Fibroblast of lung (primary cell): ENCODE data around the gene ARMC6. TPM values are rescaled to one million over a fixed set of nuclear protein-coding genes. Genes with fewer than 3 reads are reported as not detected.

Experiments used
- DNase-seq, 2 donors: peaks; one replicate each; pipeline versions ENCODE4 v3.0.0 to v3.0.0-alpha.2; 2010; ENCODE audit warnings: low read depth in 2 of 2
- H2AFZ ChIP-seq: 2 replicates; pipeline ENCODE4 v1.5.1; 2012; ENCODE audit warnings: low read length, control low read depth, inconsistent platforms
- H3K27ac ChIP-seq: 2 replicates; pipeline ENCODE4 v1.5.1; 2011; ENCODE audit warnings: low read length, control low read depth; ENCODE audit not compliant: insufficient read depth
- H3K27me3 ChIP-seq: 2 replicates; pipeline ENCODE4 v1.5.1; 2011; ENCODE audit warnings: mild to moderate bottlenecking, low read length; ENCODE audit not compliant: control insufficient read depth, insufficient read depth
- H3K36me3 ChIP-seq: 2 replicates; pipeline ENCODE4 v1.5.1; 2011; ENCODE audit warnings: low read length; ENCODE audit not compliant: control insufficient read depth, insufficient read depth
- H3K4me1 ChIP-seq: 2 replicates; pipeline ENCODE4 v1.5.1; 2011; ENCODE audit warnings: low read length; ENCODE audit not compliant: control insufficient read depth, insufficient read depth; ENCODE audit errors: extremely low read depth
- H3K4me2 ChIP-seq: 2 replicates; pipeline ENCODE4 v1.5.1; 2011; ENCODE audit warnings: low read length, control low read depth; ENCODE audit not compliant: insufficient read depth; ENCODE audit errors: extremely low read depth
- H3K4me3 ChIP-seq, 4 experiments: fragments of 200-600 bp in 1 of 4; sonication (generic) in 1 of 4; replicated peaks in 1 of 4; 2 replicates each; pipeline ENCODE4 v1.5.1; 2011 to 2016; ENCODE audit warnings: low read length in 4 of 4, low read depth in 3 of 4, mild to moderate bottlenecking in 3 of 4, control low read depth in 2 of 4, inconsistent platforms in 1 of 4, mixed read lengths in 1 of 4; ENCODE audit not compliant: insufficient read depth in 1 of 4; ENCODE audit errors: control extremely low read depth in 1 of 4
- H3K79me2 ChIP-seq: 2 replicates; pipeline ENCODE4 v1.5.1; 2012; ENCODE audit warnings: mild to moderate bottlenecking, low read length, inconsistent platforms; ENCODE audit not compliant: control insufficient read depth, insufficient read depth
- H3K9ac ChIP-seq: 2 replicates; pipeline ENCODE4 v1.5.1; 2011; ENCODE audit warnings: mild to moderate bottlenecking, low read length, control low read depth; ENCODE audit not compliant: insufficient read depth
- H3K9me3 ChIP-seq: 2 replicates; pipeline ENCODE4 v1.5.1; 2012; ENCODE audit warnings: low read depth, low read length; ENCODE audit not compliant: control insufficient read depth, insufficient read depth
- H4K20me1 ChIP-seq: 2 replicates; pipeline ENCODE4 v1.5.1; 2011; ENCODE audit warnings: low read length; ENCODE audit not compliant: control insufficient read depth, insufficient read depth; ENCODE audit errors: extremely low read depth
- EZH2 ChIP-seq: IDR thresholded peaks from 2 replicates; pipeline ENCODE4 v1.5.1; 2012; ENCODE audit warnings: low read length, control low read depth, mild to moderate bottlenecking; ENCODE audit errors: missing control alignments
- polyA plus RNA-seq, 2 donors: library from polyadenylated mRNA; depleted of rRNA in 1 of 2; stranded (reverse) in 1 of 2; unstranded in 1 of 2; fragments of >200 nt; gene quantifications; 2 replicates each; pipeline ENCODE4 v1.2.1, GENCODE V29; 2011 to 2012; ENCODE audit warnings: missing spikeins in 1 of 2
- total RNA-seq: library from RNA; depleted of rRNA; stranded (reverse); fragments of >200 nt; gene quantifications from 2 replicates; pipeline ENCODE4 v1.2.1, GENCODE V29; 2014
- TF ChIP-seq, protein P1 (sequence below), 2 donors: IDR thresholded peaks in 1 of 2; conservative IDR thresholded peaks in 1 of 2; 1 replicate in 1 of 2; 2 replicates in 1 of 2; pipeline ENCODE4 v1.5.1; 2011 to 2012; ENCODE audit warnings: low read length in 2 of 2, control low read depth in 1 of 2, inconsistent platforms in 1 of 2, low read depth in 1 of 2, mild to moderate bottlenecking in 1 of 2

Gene ARMC6
- total and polyA plus RNA-seq, 2 donors (not counting 1 experiment from before 2014, with no cell fraction given): 14.0 to 35.8 TPM

DNA sequence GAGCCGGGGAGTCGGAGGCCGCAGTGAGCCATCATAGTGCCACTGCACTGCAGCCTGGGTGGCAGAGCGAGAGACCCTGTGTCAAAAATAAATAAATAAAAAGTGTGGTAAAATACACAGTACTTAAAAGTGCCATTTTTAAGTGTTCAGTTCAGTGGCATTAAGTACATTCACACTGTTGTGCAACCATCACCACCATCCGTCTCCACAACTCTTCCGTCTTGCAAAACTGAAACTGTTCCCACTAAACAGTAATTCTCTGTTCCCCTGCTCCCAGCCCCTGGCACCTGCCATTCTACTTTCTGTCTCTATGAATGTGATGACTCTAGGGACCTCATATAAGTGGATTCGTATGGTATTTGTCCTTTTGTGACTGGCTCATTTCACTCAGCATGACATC is 43.7 kb downstream of the ARMC6 start:
- no peak for TF ChIP-seq EZH2
- TF ChIP-seq, protein P1, sequence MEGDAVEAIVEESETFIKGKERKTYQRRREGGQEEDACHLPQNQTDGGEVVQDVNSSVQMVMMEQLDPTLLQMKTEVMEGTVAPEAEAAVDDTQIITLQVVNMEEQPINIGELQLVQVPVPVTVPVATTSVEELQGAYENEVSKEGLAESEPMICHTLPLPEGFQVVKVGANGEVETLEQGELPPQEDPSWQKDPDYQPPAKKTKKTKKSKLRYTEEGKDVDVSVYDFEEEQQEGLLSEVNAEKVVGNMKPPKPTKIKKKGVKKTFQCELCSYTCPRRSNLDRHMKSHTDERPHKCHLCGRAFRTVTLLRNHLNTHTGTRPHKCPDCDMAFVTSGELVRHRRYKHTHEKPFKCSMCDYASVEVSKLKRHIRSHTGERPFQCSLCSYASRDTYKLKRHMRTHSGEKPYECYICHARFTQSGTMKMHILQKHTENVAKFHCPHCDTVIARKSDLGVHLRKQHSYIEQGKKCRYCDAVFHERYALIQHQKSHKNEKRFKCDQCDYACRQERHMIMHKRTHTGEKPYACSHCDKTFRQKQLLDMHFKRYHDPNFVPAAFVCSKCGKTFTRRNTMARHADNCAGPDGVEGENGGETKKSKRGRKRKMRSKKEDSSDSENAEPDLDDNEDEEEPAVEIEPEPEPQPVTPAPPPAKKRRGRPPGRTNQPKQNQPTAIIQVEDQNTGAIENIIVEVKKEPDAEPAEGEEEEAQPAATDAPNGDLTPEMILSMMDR (conservative IDR thresholded peaks at IDR 0.05 in 1 of 2, IDR thresholded peaks at IDR 0.05 in 1 of 2; ENCODE audit: low read depth in 1 of 2, low read length in 2 of 2): no peak
- Histone ChIP-seq H3K27me3 (no peaks in the 10 kb centered on the region), H4K20me1 (no peaks in the 10 kb centered on the region), H2AFZ (no peak overlapping the region), H3K4me2 (no peak overlapping the region), H3K9ac (no peak overlapping the region), H3K36me3 (no peaks in the 10 kb centered on the region), H3K27ac (no peak overlapping the region), H3K4me3 (no peak overlapping the region), H3K9me3 (no peaks in the 10 kb centered on the region), H3K79me2 (no peaks in the 10 kb centered on the region), H3K4me1 (peaks cover 3% of the 10 kb centered on the region)
- DNase-seq: no peak

DNA sequence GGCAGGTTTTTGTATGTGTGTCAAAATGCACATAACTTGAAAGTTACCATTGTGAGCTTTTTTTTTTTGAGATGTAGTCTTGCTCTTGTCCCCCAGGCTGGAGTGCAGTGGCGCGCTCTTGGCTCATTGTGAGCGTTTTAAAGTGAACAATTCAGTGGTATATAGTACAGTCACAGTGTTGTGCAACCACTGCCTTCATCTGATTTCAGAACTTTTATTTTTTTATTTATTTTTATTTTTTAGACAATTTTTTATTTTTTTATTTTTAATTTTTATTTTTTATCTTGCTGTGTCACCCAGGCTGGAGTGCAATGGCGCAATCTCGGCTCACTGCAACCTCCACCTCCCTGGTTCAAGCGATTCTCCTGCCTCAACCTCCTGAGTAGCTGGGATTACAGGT is 45.4 kb downstream of the ARMC6 start:
- H3K27me3 ChIP-seq: no peaks in the 10 kb centered on the region
- H3K36me3 ChIP-seq: no peaks in the 10 kb centered on the region
- no peak overlapping the region for H3K9ac ChIP-seq
- H3K4me3 ChIP-seq: no peak overlapping the region
- no peak for TF ChIP-seq EZH2
- TF ChIP-seq, protein P1 (conservative IDR thresholded peaks at IDR 0.05 in 1 of 2, IDR thresholded peaks at IDR 0.05 in 1 of 2; ENCODE audit: low read depth in 1 of 2, low read length in 2 of 2): no peak
- no peak for DNase-seq
- no peaks in the 10 kb centered on the region for H3K79me2 ChIP-seq
- H3K9me3 ChIP-seq: no peaks in the 10 kb centered on the region
- no peak overlapping the region for H2AFZ ChIP-seq
- H3K4me2 ChIP-seq: no peak overlapping the region
- peaks cover 3% of the 10 kb centered on the region for H3K4me1 ChIP-seq
- no peaks in the 10 kb centered on the region for H4K20me1 ChIP-seq
- no peak overlapping the region for H3K27ac ChIP-seq

DNA sequence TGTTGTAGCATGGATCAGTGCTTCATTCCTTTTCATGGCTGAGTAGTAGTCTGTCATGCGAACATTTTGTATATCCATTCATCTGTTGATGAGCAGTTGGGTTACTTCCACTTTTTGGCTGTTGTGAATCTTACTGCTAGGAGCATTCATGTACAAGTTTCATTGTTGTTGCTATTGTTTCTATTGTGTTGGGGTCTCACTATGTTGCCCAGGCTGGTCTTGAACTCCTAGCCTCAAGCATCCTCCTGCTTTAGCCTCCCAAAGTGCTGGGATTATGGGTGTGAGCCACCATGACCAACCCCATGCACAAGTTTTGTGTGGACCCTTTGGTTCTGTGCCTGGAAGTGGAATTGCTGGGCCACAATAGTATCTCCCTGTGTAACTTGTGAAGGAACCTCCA is 46.2 kb downstream of the ARMC6 start:
- Histone ChIP-seq H3K27ac (no peak overlapping the region), H3K9me3 (no peaks in the 10 kb centered on the region), H3K79me2 (no peaks in the 10 kb centered on the region), H3K4me2 (no peak overlapping the region), H3K4me3 (no peak overlapping the region), H4K20me1 (no peaks in the 10 kb centered on the region), H3K9ac (no peak overlapping the region), H3K36me3 (no peaks in the 10 kb centered on the region), H3K4me1 (peaks cover 3% of the 10 kb centered on the region), H3K27me3 (no peaks in the 10 kb centered on the region), H2AFZ (no peak overlapping the region)
- no peak for DNase-seq
- TF ChIP-seq, protein P1 (conservative IDR thresholded peaks at IDR 0.05 in 1 of 2, IDR thresholded peaks at IDR 0.05 in 1 of 2; ENCODE audit: low read depth in 1 of 2, low read length in 2 of 2): no peak
